ENCODE results near the gene CCDC85C. TPM values are rescaled to one million over a fixed set of nuclear protein-coding genes. Genes with fewer than 3 reads are reported as not detected.
A peak's percentile ranks its signal among the peaks of the same experiment; 100 is the strongest.

CCDC85C gene
- polyA plus RNA-seq, 1 experiment = 7.2 TPM

DNA sequence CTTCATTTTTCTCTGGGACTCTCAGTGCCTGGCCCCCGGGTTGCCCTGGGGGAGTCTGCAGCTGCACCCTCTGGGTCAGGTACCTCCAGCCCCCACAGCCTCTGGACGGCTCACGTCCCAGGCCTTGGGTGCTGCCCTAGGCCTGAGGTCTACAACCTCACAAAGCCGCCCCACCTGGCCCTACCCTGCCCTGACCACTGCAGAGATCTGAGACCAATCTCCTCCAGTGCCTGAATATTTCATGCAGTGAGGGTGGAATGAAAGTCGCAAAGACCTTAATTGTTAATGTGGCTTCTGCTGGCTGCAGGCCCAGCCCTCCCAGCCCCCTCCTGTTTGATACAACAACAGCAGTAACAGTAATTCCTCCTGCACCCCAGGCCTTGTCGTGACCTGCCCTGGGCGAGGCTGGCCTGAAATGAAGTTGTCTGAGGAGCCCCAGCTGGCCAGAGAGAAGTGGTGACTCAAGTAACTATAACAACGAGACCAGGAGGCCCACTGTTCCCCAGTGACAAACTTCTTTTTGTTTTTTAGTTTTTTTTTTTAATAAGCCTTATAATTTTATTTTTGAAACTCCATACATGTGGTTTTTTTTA is 8.8 kb upstream of the CCDC85C start:
- no peak for DNase-seq (ENCODE audit: low read depth, low spot score)
- no peaks in the 10 kb centered on the region for H3K9me3 ChIP-seq (ENCODE audit: control insufficient read depth, insufficient read depth, low read length)
- no peak overlapping the region for H3K4me3 ChIP-seq (ENCODE audit: low read depth, low read length)
- H3K27me3 ChIP-seq (ENCODE audit: control insufficient read depth, insufficient read depth, low read length) = no peaks in the 10 kb centered on the region
- ChIA-PET CTCF (interaction anchor here (0.6 to 1.2 kb wide), 2 partner anchors 15 to 89 kb away, joined by 3 to 4 read pairs; no protein-coding TSS in a partner anchor), POLR2A (no interaction called here)
- no peak overlapping the region for H3K27ac ChIP-seq (ENCODE audit: low read depth, low read length)
- TF ChIP-seq CTCF (IDR thresholded peaks at IDR 0.05; ENCODE audit: low read depth, low read length) = no peak

DNA sequence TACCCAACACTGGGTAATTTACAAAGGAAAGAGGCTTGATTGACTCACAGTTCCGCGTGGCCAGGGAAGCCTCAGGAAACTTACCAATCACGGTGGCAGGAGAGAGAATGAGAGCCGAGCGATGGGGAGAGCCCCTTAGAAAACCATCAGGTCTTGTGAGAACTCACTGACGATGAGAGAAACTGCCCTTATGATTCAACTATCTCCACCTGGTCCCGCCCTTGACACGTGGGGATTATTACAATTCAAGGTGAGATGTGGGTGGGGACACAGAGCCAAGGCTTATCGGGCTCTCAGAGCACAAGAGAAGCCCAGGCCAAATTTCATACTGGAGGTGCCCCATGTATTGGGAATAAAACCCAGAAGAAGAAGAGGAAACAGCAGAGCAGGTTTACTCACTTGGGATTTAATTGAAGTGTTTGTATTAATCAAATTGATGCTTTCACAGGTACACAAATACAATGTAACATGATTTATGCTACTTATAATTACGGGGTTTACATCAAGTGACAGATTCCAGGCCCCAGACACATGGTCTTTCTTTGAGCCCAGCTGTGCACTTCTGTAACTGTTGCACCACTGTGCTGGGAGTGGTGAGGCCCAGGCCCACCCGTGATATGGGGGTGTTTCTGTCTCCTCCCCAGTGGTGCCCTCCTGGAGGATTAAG is 8.2 kb upstream of the CCDC85C start:
- H3K27me3 ChIP-seq (ENCODE audit: control insufficient read depth, insufficient read depth, low read length) = no peaks in the 10 kb centered on the region
- POLR2A ChIA-PET = no interaction called here
- DNase-seq (ENCODE audit: low read depth, low spot score) = no peak
- CTCF ChIA-PET = interaction anchor here (0.6 kb wide), 1 partner anchor 89 kb away, joined by 3 read pairs; no protein-coding TSS in a partner anchor
- no peak overlapping the region for H3K4me3 ChIP-seq (ENCODE audit: low read depth, low read length)
- no peaks in the 10 kb centered on the region for H3K9me3 ChIP-seq (ENCODE audit: control insufficient read depth, insufficient read depth, low read length)
- H3K27ac ChIP-seq (ENCODE audit: low read depth, low read length) = no peak overlapping the region
- no peak for TF ChIP-seq CTCF (IDR thresholded peaks at IDR 0.05; ENCODE audit: low read depth, low read length)

- CTCF ChIA-PET = no interaction called here
These were observed 7.6 kb upstream of the CCDC85C start for GRCh38 chr14:99611646-99612045.

DNA sequence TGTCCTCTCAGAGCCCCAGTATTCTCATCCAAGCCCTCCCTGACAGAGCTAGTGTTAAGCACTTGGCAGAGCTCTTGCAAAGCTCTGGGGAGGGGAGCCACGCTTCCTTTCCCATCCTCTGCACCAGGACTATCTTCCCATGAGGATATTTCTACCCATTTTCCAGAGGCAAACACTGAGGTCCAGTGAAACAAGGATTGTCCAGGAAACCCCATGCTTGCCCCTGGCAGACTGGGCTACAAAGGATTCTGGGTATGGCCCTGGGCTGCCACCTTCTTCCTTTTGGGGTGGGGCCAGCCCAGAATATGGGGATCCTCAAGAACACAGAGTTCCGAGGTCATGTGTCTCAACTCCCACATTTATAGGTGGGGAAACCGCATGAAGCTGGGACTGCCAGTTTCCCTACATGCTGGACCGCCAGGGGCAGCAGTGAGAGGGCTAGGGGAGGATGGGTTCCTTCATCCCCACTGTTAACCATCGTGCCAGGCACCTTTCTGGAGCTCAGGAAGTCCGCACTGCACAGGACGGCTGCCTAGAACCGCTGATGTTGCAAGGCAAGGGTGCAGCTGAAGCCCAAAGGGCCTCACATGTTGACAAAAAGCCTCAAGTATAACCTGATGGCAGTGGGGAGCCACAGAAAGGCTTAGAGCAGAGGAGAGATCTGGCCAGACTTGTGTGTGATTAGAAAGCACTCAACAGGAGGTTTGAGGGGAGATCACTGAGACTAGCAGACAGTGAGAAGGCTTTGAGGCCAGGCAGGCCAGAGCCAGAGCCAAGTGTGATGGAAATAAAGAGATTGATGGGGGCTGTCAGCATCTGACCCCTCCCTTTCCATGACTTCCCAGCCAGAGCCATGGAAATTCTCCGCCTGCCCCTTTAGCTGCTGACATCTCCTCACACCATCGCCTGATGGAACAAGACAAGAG is 5.5 kb upstream of the CCDC85C start:
- no peaks in the 10 kb centered on the region for H3K27me3 ChIP-seq (ENCODE audit: control insufficient read depth, insufficient read depth, low read length)
- no peak overlapping the region for H3K4me3 ChIP-seq (ENCODE audit: low read depth, low read length)
- no peaks in the 10 kb centered on the region for H3K9me3 ChIP-seq (ENCODE audit: control insufficient read depth, insufficient read depth, low read length)
- H3K27ac ChIP-seq (ENCODE audit: low read depth, low read length) = no peak overlapping the region
- ChIA-PET POLR2A (no interaction called here), CTCF (interaction anchor here (0.8 to 2.2 kb wide), 9 partner anchors 9 to 85 kb away, joined by 3 to 16 read pairs (median 4); no protein-coding TSS in a partner anchor)
- no peak for DNase-seq (ENCODE audit: low read depth, low spot score)
- peak; percentile 67 for TF ChIP-seq CTCF (IDR thresholded peaks at IDR 0.05; ENCODE audit: low read depth, low read length)

More at GRCh38 chr14:99611646-99612045, 7.6 kb upstream of the CCDC85C start:
- no peak for TF ChIP-seq CTCF (IDR thresholded peaks at IDR 0.05; ENCODE audit: low read depth, low read length)
- Histone ChIP-seq H3K4me3 (ENCODE audit: low read depth, low read length) (no peak overlapping the region), H3K9me3 (ENCODE audit: control insufficient read depth, insufficient read depth, low read length) (no peaks in the 10 kb centered on the region), H3K27me3 (ENCODE audit: control insufficient read depth, insufficient read depth, low read length) (no peaks in the 10 kb centered on the region), H3K27ac (ENCODE audit: low read depth, low read length) (no peak overlapping the region)
- POLR2A ChIA-PET = no interaction called here
- no peak for DNase-seq (ENCODE audit: low read depth, low spot score)

Data from AG04450 (cell line).